Midbrain (tissue), 1 donor: Measurements from ENCODE around the gene MARS1.
"Not testable (repeated sequence)": the region's sequence is repeated elsewhere in the genome, so short reads cannot be mapped to it uniquely, and the experiment has no call there.

ENCODE experiments used
- DNase-seq: peaks from one replicate; lab custom pipeline; 2025; lab: John Stamatoyannopoulos, UW

Gene MARS1

DNA sequence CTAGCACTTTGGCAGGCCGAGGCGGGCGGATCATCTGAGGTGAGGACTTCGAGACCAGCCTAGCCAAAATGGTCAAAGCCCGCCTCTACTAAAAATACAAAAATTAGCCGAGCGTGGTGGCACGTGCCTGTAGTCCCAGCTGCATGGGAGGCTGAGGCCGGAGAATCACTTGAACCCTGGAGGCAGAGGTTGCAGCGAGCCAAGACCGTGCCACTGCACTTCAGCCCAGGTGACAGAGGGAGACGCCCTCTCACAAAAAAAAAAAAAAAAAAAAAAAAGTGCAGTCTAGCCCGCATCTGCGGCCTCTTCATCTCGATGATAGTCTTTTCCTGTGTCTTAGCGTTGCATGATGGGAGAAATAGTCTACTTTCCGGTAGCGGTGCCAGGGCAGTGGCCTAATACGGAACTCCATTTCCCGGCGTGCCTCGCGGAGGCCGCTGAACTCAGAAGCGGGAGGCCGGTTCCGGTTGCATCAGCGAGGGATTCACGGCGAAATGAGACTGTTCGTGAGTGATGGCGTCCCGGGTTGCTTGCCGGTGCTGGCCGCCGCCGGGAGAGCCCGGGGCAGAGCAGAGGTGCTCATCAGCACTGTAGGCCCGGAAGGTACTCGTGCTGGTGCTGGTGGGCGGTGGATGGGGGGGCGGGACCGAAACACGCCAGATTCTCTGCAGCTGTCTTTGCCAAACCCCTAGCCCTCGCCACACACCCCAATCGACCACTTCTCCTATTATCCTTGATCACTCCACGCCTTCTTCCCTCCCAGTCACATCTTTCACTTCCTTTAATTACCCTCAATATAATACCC, at the start of gene MARS1:
MARS1 (plus strand) TSS at position 472 of the 805 bp plus-strand sequence; CDS start at position 495, 23 bp downstream.
- DNase-seq = peak; percentile 98

DNA sequence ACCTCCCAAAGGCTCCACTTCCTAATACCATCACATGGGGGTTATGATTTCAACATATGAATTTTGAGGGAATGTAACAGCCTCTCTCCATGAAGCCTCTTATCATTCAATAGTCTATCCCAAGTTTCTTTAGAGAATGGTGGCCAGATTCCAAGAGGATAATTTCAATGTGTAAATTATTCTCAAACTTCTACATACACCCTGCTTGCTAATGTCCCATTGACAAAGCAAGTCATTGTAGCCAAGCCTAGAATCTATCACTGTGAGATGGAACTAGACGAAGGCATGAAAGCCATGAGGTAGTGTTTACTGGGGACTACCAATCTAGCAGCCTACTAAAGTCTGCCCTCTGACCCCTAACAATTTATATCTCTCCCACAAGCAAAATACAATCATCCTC, 49.5 kb upstream of the MARS1 start:
- DNase-seq = no peak

DNA sequence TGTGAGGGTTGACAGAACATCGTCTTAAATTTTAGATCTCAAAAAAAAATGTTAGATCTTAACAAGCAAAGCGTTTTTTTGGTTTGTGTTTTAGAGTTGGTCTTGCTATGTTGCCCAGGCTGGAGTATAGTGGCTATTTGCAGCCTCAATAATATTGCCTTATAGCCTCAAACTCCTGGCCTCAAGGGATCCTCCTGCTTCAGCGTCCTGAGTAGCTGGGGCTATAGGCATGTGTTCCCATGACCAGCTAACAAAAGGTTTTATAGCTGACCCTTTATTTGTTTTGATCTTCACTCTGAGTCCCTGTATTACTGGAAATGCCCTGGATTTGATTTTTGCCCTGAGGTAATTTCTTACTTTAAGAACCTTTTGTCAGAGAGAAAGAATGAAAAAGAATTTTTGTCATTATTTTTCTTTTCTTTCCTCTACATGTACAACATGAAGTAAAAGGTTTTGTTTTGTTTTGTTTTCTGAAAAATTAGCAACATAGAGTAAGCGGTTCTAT, 48.1 kb upstream of the MARS1 start:
- DNase-seq = no peak

DNA sequence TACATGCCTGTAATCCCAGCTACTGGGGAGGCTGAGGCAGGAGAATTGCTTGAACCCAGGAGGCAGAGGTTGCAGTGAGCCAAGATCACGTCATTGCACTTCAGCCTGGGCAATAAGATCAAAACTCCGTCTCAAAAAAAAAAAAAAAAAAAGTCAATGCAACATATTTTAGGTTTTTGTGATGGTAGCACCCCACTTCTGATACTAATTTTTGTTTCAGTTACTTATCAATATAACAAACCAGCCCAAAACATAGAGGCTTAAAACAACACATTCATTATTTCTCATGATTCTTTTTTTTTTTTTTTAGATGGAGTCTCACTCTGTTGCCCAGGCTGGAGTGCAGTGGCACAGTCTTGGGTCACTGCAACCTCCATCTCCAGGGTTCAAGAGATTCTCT, 46.5 kb upstream of the MARS1 start:
- not testable (repeated sequence) for DNase-seq

DNA sequence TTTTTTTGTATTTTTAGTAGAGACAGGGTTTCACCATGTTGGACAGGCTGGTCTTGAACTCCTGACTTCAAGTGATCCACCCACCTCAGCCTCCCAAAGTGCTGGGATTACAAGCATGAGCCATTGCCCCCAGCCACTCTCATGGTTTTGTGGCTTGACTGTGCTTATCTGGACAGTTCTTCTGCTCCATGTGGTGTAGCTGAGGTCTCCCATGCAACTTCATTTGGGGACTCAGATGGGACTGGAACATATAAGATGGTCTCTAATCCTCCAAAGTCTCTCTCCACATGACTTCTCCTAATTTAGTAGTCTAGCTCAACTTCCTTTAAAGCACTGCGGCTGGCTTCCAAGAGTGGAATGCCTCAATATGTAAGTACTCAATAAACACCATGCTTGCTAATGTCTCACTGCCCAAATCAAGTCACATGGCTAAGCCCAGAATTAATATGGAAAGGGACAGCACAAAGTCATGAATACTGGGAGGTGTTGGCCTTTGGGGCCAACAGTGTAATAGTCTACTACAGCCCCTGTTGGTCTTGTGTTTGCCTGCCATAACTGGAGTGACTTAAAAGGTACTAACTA, 45.9 kb upstream of the MARS1 start:
- DNase-seq = no peak

DNA sequence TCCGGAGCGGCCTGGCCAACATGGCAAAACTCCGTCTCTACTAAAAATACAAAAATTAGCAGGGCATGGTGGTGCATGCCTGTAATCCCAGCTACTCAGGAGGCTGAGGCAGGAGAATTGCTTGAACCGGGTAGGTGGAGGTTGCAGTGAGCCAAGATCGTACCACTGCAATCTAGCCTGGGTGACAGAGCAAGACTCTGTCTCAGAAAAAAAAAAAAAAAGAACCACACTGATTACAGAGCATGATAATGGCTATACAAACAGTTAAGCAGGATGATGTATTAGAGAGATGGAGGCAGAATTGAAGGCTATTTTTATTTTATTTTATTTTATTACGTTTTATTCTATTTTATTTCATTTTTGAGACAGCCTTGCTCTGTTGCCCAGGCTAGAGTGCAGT, 43.5 kb upstream of the MARS1 start:
- not testable (repeated sequence) for DNase-seq

DNA sequence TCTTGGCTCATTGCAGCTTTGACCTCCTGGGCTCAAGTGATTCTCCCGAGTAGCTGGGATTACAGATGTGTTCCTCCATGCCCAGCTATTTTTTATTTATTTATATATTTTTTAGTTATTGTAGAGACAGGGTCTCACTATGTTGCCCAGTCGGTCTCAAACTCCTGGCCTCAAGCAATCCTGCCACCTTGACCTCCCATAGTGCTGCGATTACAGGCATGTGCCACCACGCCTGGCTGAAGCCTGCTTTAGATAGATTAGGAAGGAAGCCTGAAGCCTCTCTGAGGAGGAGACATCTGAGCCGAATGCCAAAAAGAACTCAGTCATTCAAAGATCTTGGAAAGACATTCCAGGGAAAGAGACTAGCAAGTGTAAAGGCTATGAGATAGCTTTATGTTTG, 43.1 kb upstream of the MARS1 start:
- no peak for DNase-seq

DNA sequence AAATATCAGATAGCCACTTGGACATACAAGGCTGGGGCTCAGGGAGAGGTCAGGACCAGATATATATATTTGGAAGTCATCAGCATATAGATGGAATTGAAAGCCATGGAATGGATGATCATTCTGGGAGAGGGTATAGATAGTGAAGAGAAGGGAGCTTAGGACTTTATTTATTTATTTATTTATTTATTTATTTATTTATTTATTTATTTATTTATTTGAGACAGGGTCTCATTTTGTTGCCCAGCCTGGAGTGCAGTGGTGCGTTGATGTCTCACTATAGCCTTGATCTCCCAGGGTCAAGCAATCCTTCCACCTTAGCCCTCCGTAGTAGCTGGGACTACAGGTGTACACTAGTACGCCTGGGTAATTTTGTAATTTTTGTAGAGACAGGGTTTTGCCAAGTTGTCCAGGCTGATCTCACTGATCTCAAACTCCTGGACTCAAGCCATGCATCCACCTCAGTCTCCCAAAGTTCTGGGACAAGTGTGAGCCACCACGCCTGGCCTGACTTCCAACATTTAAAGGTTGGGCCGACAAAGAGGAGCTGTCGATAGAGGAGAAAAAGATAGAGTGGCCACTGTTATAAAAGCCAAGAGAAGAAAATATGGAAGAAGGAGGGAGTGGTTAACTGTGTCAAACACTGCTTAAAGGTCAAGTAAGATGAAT, 41.4 kb upstream of the MARS1 start:
- DNase-seq = no peak

DNA sequence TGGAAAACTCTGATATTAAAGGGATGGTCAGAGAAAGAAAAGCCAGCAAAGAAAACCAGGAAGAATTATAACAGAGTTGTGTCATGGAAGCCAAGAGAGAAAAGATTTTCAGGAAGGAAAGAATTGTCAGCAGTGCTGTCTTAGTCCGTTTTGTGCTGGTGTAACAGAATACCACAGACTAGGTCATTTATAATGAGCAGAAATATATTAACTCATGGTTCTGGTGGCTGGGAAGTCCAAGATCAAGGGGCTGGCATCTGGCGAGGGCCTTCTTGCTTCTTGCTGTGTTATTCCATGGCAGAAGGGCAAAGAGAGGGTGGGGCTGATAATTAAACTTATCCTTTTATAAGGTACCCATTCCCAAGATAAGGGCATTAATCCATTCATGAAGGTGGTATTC, 39.2 kb upstream of the MARS1 start:
- DNase-seq = no peak

DNA sequence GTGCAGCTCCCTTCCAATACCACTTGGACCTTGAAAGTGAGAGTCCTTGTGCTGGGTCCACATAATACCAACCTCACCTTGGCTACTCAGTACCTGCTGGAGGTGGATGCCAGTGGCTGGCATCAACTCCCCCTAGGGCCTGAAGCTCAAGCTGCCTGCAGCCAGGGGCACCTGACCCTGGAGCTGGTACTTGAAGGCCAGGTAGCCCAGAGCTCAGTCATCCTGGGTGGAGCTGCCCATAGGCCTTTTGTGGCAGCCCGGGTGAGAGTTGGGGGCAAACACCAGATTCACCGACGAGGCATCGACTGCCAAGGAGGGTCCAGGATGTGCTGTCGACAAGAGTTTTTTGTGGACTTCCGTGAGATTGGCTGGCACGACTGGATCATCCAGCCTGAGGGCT, 38.5 kb upstream of the MARS1 start:
- no peak for DNase-seq

DNA sequence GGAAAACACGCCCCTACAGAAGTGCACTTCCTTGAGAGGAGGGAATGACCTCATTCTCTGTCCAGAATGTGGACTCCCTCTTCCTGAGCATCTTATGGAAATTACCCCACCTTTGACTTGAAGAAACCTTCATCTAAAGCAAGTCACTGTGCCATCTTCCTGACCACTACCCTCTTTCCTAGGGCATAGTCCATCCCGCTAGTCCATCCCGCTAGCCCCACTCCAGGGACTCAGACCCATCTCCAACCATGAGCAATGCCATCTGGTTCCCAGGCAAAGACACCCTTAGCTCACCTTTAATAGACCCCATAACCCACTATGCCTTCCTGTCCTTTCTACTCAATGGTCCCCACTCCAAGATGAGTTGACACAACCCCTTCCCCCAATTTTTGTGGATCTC, 37.8 kb upstream of the MARS1 start:
- DNase-seq = no peak

DNA sequence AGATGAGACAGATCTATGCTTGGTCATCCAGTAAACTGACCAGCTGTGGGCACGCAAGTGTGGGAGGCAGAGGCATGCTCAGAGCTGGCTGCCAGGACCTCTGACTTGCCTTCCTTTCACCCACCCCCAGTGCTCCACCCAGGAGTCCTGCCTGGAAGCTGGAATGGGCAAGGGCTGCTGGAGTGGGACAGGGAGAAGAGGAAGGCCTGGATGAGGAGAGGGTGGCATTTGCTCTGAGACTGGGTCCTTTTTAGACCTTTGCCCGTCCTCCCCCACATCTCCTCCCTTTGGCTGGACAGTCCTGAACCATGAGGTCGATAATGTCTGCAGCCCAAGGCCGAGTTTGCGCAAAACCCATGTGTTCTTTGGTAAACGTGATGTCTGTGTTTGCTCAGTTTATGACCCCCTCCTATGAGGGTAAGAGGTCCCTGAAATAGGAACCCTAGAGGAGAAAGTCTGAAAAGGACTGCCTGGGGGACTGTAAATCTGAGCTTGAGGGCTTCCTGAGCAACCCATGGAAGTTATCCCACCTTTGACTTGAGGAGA, 36.6 kb upstream of the MARS1 start:
- no peak for DNase-seq

DNA sequence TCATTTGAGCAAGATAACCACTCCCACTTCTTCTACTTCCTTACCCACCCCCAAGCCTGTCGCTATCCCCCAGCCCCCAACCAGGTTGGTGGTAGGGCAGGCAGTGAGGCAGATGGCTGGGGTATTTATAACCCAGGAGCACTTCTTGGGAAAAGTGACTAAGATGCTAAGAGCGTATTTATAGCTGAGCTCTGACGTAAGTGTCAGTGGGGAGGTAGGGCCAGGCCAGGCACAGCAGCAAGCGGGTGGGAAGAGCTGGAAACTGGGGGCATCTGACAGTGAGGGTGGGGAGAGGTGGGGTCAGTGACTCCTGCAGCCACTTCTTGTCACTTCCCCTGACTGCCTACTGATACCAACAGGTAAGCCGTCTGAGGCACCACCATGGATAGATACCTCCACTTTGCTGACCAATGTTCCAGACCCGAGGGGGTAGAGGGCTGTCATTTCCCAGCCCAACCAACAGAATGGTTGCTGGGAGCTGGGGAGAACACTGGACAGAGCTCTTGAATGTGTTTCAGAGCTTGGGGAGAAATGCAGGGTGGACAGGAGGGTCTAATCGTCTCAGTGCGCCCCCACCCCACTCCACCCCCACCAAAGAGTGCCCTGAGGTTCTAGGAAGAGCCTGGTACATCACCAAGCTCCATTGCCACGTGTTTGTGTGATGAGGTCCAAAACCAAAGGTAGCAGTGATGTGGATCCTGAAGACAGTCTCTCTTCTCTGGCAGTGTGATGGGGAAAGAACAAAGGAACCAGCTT, 35.5 kb upstream of the MARS1 start:
- DNase-seq = no peak

DNA sequence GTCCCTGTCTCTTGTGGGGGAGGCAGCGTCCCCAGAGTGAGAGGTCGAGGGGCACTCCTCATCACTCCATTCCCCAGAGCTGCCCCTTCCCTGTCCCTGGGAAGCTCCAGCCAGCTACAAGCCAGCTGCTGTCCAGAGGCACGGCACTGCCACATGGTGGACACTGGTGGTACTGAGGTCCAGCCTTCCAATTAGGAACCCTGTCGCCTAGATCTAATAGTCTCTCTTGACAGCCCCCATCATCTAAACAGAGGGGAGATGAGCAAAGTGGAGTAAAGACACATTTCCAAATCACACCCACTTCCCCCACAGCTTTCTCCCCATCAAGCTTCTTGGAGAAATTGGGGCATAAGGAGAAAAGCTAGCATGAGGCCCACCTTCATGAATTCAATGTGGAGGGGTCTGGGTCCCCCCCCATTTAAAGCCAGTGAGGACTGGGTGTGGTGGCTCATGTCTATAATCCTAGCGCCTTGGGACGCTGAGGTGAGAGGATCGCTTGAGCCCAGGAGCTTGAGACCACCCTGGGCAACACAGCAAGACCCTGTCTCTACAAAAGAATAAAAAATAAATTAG, 34.8 kb upstream of the MARS1 start:
- peak; percentile 65 for DNase-seq

DNA sequence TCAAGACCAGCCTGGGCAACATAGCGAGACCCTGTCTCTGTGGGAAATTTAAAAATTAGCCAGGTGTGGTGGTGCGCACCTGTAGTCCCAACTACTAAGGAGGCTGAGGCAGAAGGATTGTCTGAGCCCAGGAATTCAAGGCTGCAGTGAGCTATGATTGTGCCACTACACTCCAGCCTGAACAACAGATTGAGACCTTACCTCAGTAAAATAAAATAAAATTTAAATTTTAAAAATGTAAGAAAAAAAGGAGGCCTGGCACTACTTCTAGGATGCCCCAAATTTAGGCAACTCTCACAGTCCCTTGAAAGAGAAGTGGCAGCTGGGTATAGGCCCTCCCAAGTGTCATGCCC, 33.7 kb upstream of the MARS1 start:
- no peak for DNase-seq

DNA sequence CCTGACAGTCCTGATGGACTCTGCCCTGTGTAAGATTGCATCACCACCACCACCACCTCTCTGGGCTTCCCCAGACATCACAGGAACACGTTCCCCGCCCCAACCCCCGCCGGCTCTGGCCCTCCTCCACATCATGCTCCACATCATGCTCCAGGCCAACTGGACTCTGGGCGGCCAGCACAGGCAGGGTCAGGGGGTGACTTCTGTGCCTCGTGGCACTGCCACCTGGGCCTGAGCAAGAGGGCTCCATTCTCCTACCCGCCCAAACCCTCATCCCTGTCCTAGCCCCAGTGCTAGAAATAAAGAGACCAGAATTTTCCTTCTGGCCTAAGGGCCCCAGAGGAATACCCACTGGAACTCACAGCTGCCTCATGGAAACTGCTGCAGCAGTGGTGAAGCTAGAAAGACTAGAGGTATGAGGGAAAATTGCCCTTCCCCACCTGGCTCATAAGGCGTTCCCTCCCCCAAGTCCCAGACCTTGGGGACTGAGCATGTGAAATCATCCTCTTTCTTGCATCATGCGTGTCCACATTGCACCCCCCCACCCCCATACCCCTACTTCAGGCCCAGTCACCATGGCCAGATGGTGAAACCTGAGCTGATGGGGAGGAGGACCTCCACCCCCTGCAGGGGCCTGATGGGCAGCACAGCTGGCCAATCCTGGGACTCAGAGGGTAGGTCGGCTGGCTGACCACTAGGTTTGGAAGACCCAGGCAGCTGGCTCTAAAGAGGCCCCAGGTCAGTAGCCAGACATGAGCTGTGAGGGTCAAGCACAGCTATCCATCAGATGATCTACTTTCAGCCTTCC, 33.1 kb upstream of the MARS1 start, which contains the start of gene INHBE:
INHBE (plus strand) TSS at position 742 of the 808 bp plus-strand sequence. CDS start 230 bp downstream, outside the sequence.
- no peak for DNase-seq

DNA sequence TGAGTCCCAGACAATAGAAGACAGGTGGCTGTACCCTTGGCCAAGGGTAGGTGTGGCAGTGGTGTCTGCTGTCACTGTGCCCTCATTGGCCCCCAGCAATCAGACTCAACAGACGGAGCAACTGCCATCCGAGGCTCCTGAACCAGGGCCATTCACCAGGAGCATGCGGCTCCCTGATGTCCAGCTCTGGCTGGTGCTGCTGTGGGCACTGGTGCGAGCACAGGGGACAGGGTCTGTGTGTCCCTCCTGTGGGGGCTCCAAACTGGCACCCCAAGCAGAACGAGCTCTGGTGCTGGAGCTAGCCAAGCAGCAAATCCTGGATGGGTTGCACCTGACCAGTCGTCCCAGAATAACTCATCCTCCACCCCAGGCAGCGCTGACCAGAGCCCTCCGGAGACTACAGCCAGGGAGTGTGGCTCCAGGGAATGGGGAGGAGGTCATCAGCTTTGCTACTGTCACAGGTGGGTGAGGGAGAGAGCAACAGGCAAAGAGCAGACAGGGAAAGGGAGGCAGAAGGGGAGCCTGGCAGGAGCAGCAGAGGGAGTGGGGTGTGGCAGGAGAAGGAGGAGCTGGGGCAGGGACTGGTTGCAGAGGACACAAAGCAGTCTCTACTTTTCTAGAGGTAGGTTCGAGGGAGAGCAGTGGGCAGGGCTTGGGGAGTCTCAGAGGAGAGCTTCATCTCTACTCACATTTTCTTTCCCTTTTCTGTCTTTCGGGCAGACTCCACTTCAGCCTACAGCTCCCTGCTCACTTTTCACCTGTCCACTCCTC, 32.3 kb upstream of the MARS1 start:
- DNase-seq = no peak

DNA sequence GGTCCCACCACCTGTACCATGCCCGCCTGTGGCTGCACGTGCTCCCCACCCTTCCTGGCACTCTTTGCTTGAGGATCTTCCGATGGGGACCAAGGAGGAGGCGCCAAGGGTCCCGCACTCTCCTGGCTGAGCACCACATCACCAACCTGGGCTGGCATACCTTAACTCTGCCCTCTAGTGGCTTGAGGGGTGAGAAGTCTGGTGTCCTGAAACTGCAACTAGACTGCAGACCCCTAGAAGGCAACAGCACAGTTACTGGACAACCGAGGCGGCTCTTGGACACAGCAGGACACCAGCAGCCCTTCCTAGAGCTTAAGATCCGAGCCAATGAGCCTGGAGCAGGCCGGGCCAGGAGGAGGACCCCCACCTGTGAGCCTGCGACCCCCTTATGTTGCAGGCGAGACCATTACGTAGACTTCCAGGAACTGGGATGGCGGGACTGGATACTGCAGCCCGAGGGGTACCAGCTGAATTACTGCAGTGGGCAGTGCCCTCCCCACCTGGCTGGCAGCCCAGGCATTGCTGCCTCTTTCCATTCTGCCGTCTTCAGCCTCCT, 31.6 kb upstream of the MARS1 start:
- no peak for DNase-seq

DNA sequence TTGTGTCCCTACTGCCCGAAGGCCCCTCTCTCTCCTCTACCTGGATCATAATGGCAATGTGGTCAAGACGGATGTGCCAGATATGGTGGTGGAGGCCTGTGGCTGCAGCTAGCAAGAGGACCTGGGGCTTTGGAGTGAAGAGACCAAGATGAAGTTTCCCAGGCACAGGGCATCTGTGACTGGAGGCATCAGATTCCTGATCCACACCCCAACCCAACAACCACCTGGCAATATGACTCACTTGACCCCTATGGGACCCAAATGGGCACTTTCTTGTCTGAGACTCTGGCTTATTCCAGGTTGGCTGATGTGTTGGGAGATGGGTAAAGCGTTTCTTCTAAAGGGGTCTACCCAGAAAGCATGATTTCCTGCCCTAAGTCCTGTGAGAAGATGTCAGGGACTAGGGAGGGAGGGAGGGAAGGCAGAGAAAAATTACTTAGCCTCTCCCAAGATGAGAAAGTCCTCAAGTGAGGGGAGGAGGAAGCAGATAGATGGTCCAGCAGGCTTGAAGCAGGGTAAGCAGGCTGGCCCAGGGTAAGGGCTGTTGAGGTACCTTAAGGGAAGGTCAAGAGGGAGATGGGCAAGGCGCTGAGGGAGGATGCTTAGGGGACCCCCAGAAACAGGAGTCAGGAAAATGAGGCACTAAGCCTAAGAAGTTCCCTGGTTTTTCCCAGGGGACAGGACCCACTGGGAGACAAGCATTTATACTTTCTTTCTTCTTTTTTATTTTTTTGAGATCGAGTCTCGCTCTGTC, 31.0 kb upstream of the MARS1 start:
- DNase-seq = no peak
